HUES6 (cell line): ENCODE data around the gene DHX16.

Experiments used
- H3K27ac ChIP-seq: 2 replicates; pipeline ENCODE4 v1.7.0; 2013; ENCODE audit warnings: low read depth, mild to moderate bottlenecking, low read length, inconsistent platforms
- H3K27me3 ChIP-seq: 2 replicates; pipeline ENCODE4 v1.6.1; 2013; ENCODE audit warnings: low read length; ENCODE audit not compliant: control insufficient read depth, insufficient read depth
- H3K36me3 ChIP-seq: 2 replicates; pipeline ENCODE4 v1.6.1; 2013; ENCODE audit warnings: low read length; ENCODE audit not compliant: control insufficient read depth, insufficient read depth
- H3K4me1 ChIP-seq: 2 replicates; pipeline ENCODE4 v1.6.1; 2013; ENCODE audit warnings: low read length; ENCODE audit not compliant: control insufficient read depth, insufficient read depth
- H3K4me3 ChIP-seq: 2 replicates; pipeline ENCODE4 v1.5.1; 2013; ENCODE audit warnings: low read depth, low read length
- H3K9ac ChIP-seq: one replicate; pipeline ENCODE4 v1.6.1; 2013; ENCODE audit warnings: mild to moderate bottlenecking, low read length
- H3K9me3 ChIP-seq: 2 replicates; pipeline ENCODE4 v1.6.1; 2013; ENCODE audit warnings: low read depth, low read length; ENCODE audit not compliant: control insufficient read depth, insufficient read depth

Gene DHX16

GRCh38 chr6:30685157-30686008, 12.6 kb upstream of the DHX16 start:
- no peaks in the 10 kb centered on the region for H3K27me3 ChIP-seq
- peaks cover 54% of the 10 kb centered on the region for H3K4me1 ChIP-seq
- no peaks in the 10 kb centered on the region for H3K36me3 ChIP-seq
- H3K4me3 ChIP-seq, result peak overlapping the region; percentile 79
- H3K9me3 ChIP-seq, result no peaks in the 10 kb centered on the region
- peak overlapping the region; percentile 81 for H3K9ac ChIP-seq
- H3K27ac ChIP-seq, result no peak overlapping the region

GRCh38 chr6:30684386-30685156, 11.8 kb upstream of the DHX16 start:
- peak overlapping the region; percentile 79 for H3K4me3 ChIP-seq
- H3K27me3 ChIP-seq, result no peaks in the 10 kb centered on the region
- peak overlapping the region; percentile 57 for H3K9ac ChIP-seq
- no peak overlapping the region for H3K27ac ChIP-seq
- H3K9me3 ChIP-seq, result no peaks in the 10 kb centered on the region
- peaks cover 55% of the 10 kb centered on the region for H3K4me1 ChIP-seq
- H3K36me3 ChIP-seq, result no peaks in the 10 kb centered on the region

GRCh38 chr6:30683980-30684338, 11.2 kb upstream of the DHX16 start:
- Histone ChIP-seq H3K4me3 (peak overlapping the region; percentile 61), H3K9me3 (no peaks in the 10 kb centered on the region), H3K27ac (no peak overlapping the region), H3K4me1 (peaks cover 55% of the 10 kb centered on the region), H3K9ac (peak overlapping the region; percentile 57), H3K36me3 (no peaks in the 10 kb centered on the region), H3K27me3 (no peaks in the 10 kb centered on the region)

GRCh38 chr6:30683183-30683979, 10.6 kb upstream of the DHX16 start:
- Histone ChIP-seq H3K9ac (peak overlapping the region; percentile 72), H3K4me1 (peaks cover 55% of the 10 kb centered on the region), H3K27ac (peak overlapping the region; percentile 35; the same call in 1 of the 2 replicates), H3K9me3 (no peaks in the 10 kb centered on the region), H3K4me3 (peak overlapping the region; percentile 61), H3K27me3 (no peaks in the 10 kb centered on the region), H3K36me3 (peaks cover 3% of the 10 kb centered on the region; the same call in 1 of the 2 replicates)

GRCh38 chr6:30682143-30683117, 9.6 kb upstream of the DHX16 start:
- H3K27me3 ChIP-seq, result no peaks in the 10 kb centered on the region
- H3K27ac ChIP-seq, result peak overlapping the region; percentile 35; the same call in 1 of the 2 replicates
- peak overlapping the region; percentile 72 for H3K9ac ChIP-seq
- peak overlapping the region; percentile 61 for H3K4me3 ChIP-seq
- H3K9me3 ChIP-seq, result no peaks in the 10 kb centered on the region
- peaks cover 8% of the 10 kb centered on the region for H3K36me3 ChIP-seq
- H3K4me1 ChIP-seq, result peaks cover 48% of the 10 kb centered on the region

GRCh38 chr6:30681766-30682142, 8.9 kb upstream of the DHX16 start:
- H3K36me3 ChIP-seq, result peaks cover 15% of the 10 kb centered on the region
- H3K9ac ChIP-seq, result no peak overlapping the region
- peak overlapping the region; percentile 35; the same call in 1 of the 2 replicates for H3K27ac ChIP-seq
- H3K4me1 ChIP-seq, result peaks cover 48% of the 10 kb centered on the region
- H3K4me3 ChIP-seq, result no peak overlapping the region
- no peaks in the 10 kb centered on the region for H3K27me3 ChIP-seq
- no peaks in the 10 kb centered on the region for H3K9me3 ChIP-seq

- Histone ChIP-seq H3K9ac (no peak overlapping the region), H3K4me3 (peak overlapping the region; percentile 26; the same call in 1 of the 2 replicates), H3K36me3 (peaks cover 24% of the 10 kb centered on the region), H3K4me1 (peaks cover 37% of the 10 kb centered on the region), H3K9me3 (no peaks in the 10 kb centered on the region), H3K27ac (no peak overlapping the region), H3K27me3 (no peaks in the 10 kb centered on the region)
Measured at GRCh38 chr6:30679765-30680535, 7.1 kb upstream of the DHX16 start.

GRCh38 chr6:30678964-30679726, 6.3 kb upstream of the DHX16 start:
- H3K4me3 ChIP-seq, result peak overlapping the region; percentile 47
- peaks cover 24% of the 10 kb centered on the region for H3K36me3 ChIP-seq
- H3K27ac ChIP-seq, result no peak overlapping the region
- H3K9me3 ChIP-seq, result no peaks in the 10 kb centered on the region
- H3K4me1 ChIP-seq, result peaks cover 32% of the 10 kb centered on the region
- no peak overlapping the region for H3K9ac ChIP-seq
- H3K27me3 ChIP-seq, result no peaks in the 10 kb centered on the region

GRCh38 chr6:30676660-30677285, 4.0 kb upstream of the DHX16 start:
- H3K4me3 ChIP-seq, result no peak overlapping the region
- H3K9me3 ChIP-seq, result no peaks in the 10 kb centered on the region
- H3K36me3 ChIP-seq, result peaks cover 24% of the 10 kb centered on the region
- peaks cover 13% of the 10 kb centered on the region for H3K4me1 ChIP-seq
- H3K27me3 ChIP-seq, result no peaks in the 10 kb centered on the region
- H3K9ac ChIP-seq, result no peak overlapping the region
- no peak overlapping the region for H3K27ac ChIP-seq
